ENCODE data around the gene IL22RA1. TPM values are rescaled to one million over a fixed set of nuclear protein-coding genes. Genes with fewer than 3 reads are reported as not detected.

IL22RA1 gene
- total RNA-seq, 1 donor: not detected

- no peak for DNase-seq (ENCODE audit: low read depth in 2 of 3, low spot score in 2 of 3)
Measured at GRCh38 chr1:24117722-24118409, 25.1 kb downstream of the IL22RA1 start.

GRCh38 chr1:24117132-24117531, 25.8 kb downstream of the IL22RA1 start:
- no peak for DNase-seq (ENCODE audit: low read depth in 2 of 3, low spot score in 2 of 3)

- DNase-seq (ENCODE audit: low read depth in 2 of 3, low spot score in 2 of 3): no peak
Measured at GRCh38 chr1:24114753-24115152, 28.2 kb downstream of the IL22RA1 start.

- DNase-seq (ENCODE audit: low read depth in 2 of 3, low spot score in 2 of 3): no peak
Measured at GRCh38 chr1:24113641-24114033, 29.3 kb downstream of the IL22RA1 start.

- DNase-seq (ENCODE audit: low read depth in 2 of 3, low spot score in 2 of 3): peak in 2 of 3 donors; percentile 73 to 83
Measured at GRCh38 chr1:24111996-24112779, 30.8 kb downstream of the IL22RA1 start, which contains the start of gene MYOM3. Gene MYOM3, minus strand, starts transcription at chr1:24112135. Its CDS starts 3,499 bp downstream, at chr1:24108636.

GRCh38 chr1:24111262-24111995, 31.5 kb downstream of the IL22RA1 start:
- DNase-seq (ENCODE audit: low read depth in 2 of 3, low spot score in 2 of 3): no peak

- DNase-seq (ENCODE audit: low read depth in 2 of 3, low spot score in 2 of 3): no peak
Measured at GRCh38 chr1:24110642-24111261, 32.2 kb downstream of the IL22RA1 start.

- no peak for DNase-seq (ENCODE audit: low read depth in 2 of 3, low spot score in 2 of 3)
Measured at GRCh38 chr1:24109686-24110475, 33.1 kb downstream of the IL22RA1 start.

GRCh38 chr1:24109166-24109483, 33.8 kb downstream of the IL22RA1 start:
- DNase-seq (ENCODE audit: low read depth in 2 of 3, low spot score in 2 of 3): no peak

- no peak for DNase-seq (ENCODE audit: low read depth in 2 of 3, low spot score in 2 of 3)
Measured at GRCh38 chr1:24108334-24109165, 34.4 kb downstream of the IL22RA1 start.

GRCh38 chr1:24107462-24108138, 35.3 kb downstream of the IL22RA1 start:
- no peak for DNase-seq (ENCODE audit: low read depth in 2 of 3, low spot score in 2 of 3)

- no peak for DNase-seq (ENCODE audit: low read depth in 2 of 3, low spot score in 2 of 3)
Measured at GRCh38 chr1:24105368-24106160, 37.4 kb downstream of the IL22RA1 start.

- no peak for DNase-seq (ENCODE audit: low read depth in 2 of 3, low spot score in 2 of 3)
Measured at GRCh38 chr1:24104854-24105253, 38.1 kb downstream of the IL22RA1 start.

- DNase-seq (ENCODE audit: low read depth in 2 of 3, low spot score in 2 of 3): no peak
Measured at GRCh38 chr1:24103879-24104278, 39.1 kb downstream of the IL22RA1 start.

GRCh38 chr1:24103408-24103807, 39.5 kb downstream of the IL22RA1 start:
- no peak for DNase-seq (ENCODE audit: low read depth in 2 of 3, low spot score in 2 of 3)

GRCh38 chr1:24102961-24103360, 40.0 kb downstream of the IL22RA1 start:
- no peak for DNase-seq (ENCODE audit: low read depth in 2 of 3, low spot score in 2 of 3)

- DNase-seq (ENCODE audit: low read depth in 2 of 3, low spot score in 2 of 3): no peak
Measured at GRCh38 chr1:24101796-24102586, 40.9 kb downstream of the IL22RA1 start.
